CMK (cell line): ENCODE data around the gene PITPNC1.
"Not testable (repeated sequence)": the region's sequence is repeated elsewhere in the genome, so short reads cannot be mapped to it uniquely, and the experiment has no call there.

Source experiments
- DNase-seq: peaks from one replicate; pipeline ENCODE4 v3.0.0-alpha.2; 2010; ENCODE audit warnings: low read depth

PITPNC1 gene

DNA sequence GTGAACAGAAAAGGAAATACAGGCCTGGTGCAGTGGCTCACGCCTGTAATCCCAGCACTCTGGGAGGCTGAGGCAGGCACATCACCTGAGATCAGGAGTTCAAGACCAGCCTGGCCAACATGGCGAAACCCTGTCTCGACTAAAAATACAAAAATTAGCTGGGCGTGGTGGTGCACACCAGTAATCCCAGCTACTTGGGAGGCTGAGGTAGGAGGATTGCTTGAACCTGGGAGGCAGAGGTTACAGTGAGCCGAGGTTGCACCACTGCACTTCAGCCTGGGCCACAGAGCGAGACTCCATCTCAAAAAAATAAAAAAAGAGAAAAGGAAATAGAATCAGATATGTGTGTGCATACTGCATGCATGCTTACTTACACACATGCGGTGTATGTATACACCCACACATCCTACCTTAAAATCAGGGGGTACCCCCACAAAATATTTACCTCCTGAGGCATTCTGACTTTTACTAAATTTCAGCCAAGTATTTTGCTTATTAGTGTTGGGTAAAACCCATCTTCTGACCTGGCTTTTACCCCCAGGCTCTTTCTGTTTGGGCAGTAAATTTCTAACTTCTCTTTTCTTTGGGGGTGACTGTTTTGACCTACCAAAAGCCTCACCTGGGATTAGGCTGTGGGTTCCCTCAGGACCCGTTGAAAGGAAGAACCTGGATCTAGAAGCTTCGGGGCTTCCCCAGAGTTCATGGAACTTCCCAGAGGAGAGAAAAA lies 201.8 kb downstream of the PITPNC1 start:
- not testable (repeated sequence) for DNase-seq

DNA sequence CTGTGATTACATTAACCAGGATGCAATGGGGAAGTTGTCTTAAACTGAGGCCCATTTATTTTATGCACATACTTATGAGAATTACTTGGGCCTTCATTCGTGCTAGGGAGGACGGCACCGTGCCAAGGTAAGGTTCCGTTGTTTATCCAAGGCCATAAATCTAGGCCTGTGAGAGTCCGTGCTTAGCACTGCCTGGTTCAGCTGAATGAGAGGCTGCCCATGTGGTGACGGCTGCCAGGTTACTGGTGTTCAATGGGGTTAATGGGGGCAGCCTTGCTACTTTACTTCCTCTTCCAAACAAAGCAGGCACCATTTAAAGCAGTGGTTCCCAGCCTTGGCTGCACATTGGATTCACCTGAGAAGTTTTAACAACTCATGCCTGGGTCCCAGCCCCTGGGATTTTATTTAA lies 205.6 kb downstream of the PITPNC1 start:
- no peak for DNase-seq

- DNase-seq = no peak
These were observed 208.1 kb downstream of the PITPNC1 start for GRCh38 chr17:67585077-67585602.

GRCh38 chr17:67588326-67588725 lies 211.2 kb downstream of the PITPNC1 start:
- no peak for DNase-seq

GRCh38 chr17:67594115-67594880 lies 217.2 kb downstream of the PITPNC1 start:
- DNase-seq = no peak

DNA sequence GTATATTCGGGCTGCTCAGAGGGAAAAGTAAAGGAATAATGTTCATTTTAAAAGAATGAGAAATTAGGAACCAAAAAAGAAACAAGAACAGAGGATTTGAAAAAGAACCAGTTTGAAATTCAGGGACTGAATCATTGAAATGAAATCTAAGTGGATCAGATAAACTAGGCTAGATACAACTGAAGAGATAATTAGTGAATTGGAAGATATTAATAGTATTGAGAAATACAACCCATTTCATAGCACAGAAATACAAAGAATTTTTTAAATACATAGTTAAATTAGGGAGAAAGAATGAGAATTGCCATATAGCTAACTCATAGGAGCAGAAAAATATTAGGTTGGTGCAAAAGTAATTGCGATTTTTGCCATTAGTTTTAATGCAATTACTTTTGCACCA lies 223.3 kb downstream of the PITPNC1 start:
- DNase-seq = no peak

DNA sequence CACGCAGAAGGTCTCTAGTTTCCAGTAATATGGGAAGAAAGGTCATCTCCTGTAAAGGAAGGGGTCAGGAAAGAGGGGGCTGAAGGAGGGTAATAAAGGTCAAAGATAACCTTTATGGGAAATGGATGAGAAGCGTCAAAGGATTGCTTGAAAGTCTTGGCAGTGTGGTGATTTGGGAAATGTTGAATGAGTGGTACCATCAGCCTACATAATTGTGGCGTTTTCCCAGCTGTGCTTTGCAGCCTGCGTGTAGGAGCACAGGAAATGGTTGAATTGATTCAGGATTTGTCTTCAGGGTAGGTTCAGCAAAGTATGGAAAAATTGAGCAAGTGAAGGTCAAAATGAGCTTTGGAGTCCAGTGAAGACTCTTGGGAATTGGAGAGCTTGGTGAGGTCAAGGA lies 224.8 kb downstream of the PITPNC1 start:
- DNase-seq = no peak

DNA sequence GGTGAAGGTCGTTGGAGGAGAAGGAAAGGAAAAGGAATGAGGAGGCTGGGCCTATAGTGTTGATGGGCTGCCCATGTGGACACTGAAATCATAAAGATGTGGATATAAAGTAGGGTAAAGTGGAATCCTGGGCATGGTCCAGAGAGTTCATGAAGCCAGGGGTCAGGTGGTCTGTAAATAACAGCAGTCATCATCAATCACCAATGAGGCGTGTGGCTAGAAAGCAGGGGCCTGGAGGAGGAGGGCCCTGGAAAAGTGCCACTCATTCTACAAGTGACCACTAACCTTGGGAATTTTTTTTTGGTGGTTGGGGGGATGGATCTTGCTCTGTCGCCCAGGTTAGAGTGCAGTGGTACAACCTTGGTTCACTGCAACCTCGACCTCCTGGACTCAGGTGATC lies 225.4 kb downstream of the PITPNC1 start:
- DNase-seq = no peak

GRCh38 chr17:67602974-67603373 lies 225.9 kb downstream of the PITPNC1 start:
- no peak for DNase-seq

- DNase-seq = no peak
These were observed 228.3 kb downstream of the PITPNC1 start for GRCh38 chr17:67605256-67605912.

DNA sequence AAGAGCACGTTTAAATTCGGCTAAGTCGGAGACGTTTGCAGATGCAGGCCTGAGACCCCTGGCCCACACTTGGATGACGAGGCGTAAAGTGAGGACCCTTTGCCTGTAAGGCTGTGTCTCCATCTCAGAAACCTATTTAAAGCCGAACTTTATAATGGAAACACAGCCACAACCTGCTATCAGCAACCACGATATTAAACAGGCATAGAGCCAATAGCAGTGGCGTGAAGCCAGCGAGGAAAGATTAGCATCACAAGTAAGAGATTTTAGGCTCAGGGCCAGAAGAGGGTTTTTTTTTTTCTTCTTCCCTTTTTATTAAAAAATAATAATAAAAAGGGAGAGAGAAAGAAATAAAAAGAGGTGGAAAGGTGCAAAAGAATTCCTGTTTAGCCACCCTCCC lies 229.4 kb downstream of the PITPNC1 start:
- DNase-seq = no peak

GRCh38 chr17:67606896-67607604 lies 230.0 kb downstream of the PITPNC1 start:
- no peak for DNase-seq

DNA sequence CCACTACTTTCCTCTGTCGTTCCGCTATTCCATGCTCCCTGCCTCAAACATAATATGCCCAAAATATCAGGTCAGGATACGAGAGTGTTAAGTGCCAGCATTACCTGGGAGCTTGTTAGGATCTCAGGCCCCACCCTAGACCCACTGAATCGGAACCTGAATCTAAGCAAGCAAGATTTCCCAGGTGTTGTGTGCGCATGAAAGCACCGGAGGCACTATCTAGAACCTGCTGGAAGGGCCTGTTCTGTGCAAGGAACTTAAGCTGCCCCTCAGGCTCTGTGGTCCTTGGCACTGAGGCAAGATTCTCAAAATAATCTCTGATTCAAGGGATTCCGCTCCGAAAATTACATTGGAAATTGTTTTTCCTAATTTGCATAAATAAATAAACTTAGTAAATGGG lies 233.0 kb downstream of the PITPNC1 start:
- no peak for DNase-seq

- DNase-seq = no peak
These were observed 236.9 kb downstream of the PITPNC1 start for GRCh38 chr17:67613961-67614360.

DNA sequence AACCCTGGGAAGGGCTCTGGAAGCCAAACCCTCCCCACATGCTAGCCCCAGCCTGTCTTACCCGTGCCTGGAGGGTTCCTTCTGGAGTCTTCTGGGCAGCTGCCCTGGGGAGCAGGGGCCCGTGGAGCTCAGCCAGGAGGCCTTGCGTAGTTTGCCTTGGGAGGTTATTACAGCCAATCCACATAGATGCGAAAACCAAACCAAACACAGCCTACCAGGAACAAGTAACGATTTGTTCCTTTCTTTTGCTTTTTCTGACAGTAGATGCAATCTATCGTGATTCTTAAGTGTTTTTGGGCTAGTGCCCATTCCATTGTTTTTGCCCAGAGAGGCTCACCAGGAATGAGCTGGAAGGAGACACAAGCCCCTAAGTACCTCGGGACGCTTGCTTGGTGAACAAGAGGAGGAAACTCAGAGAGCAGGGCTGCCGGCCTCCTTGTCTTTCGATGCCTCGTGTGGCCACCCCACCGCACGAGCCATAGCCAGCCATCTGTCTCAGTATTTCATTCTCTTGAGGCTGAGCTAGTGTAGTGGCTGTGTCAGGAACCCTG lies 238.0 kb downstream of the PITPNC1 start:
- DNase-seq = no peak

- no peak for DNase-seq
These were observed 238.7 kb downstream of the PITPNC1 start for GRCh38 chr17:67615736-67616135.

DNA sequence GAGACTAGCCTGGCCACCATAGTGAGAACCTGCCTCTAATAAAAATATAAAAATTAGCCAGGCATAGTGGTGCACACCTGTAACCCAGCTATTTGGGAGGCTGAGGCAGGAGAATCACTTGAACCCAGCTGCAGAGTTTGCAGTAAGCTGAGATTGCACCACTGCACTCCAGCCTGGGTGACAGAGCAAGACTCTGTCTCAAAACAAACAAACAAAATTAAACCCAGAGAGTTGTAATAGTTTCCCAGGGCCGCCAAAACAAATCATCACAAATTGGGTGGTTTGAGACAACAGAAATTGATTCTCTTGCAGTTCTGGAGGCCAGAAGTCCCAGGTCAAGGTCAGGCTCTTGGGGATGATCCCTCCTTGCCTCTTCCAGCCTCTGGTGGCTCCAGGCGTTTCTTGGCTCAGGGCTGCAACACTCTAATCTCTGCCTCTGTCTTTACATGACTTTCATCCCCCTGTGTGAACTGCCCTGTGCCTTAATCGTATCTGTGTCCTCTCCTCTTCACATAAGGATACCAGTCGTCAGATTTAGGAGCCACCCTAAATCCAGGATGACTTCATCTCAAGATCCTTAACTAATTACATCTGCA lies 240.3 kb downstream of the PITPNC1 start:
- DNase-seq = no peak

DNA sequence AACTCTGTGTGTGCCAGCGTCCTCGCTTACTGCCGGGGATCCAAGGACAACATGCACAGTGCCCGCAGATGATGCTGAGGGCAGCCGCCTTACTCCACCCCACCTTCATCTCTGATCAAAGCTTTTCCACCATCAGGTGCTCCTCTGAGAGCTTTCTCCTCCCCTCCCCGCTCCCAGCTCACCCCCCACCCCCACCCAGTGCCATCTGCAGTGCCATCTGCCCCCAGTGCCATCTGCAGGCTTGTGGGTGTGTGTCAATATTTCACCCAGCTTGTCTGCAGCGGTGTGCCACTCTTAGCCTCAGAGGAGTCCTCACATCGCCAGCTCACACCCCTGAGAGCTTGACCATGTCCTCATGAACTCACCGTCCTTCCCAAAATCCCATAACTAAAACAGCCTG lies 242.5 kb downstream of the PITPNC1 start:
- no peak for DNase-seq

DNA sequence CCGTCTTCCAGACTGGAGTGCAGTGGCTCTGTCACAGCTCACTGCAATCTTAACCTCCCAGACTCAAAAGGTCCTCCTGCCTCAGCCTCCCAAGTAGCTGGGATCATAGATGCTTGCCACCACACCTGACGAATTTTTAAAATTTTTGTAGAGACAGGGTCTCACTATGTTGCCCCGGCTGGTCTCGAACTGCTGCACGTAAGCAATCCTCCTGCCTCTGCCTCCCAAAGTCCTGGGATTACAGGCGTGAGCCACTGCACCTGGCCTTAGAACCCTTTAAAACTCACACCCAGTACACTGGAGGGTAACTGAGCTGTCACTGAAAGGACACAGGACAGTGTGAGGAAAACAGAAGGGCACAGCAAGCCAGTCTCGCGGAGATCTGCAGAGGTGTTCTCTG lies 243.0 kb downstream of the PITPNC1 start:
- DNase-seq = no peak

GRCh38 chr17:67620636-67621035 lies 243.6 kb downstream of the PITPNC1 start:
- no peak for DNase-seq

- no peak for DNase-seq
These were observed 246.7 kb downstream of the PITPNC1 start for GRCh38 chr17:67623767-67624166.
